ENCODE results near the gene TAF1B.

The TAF1B gene

DNA sequence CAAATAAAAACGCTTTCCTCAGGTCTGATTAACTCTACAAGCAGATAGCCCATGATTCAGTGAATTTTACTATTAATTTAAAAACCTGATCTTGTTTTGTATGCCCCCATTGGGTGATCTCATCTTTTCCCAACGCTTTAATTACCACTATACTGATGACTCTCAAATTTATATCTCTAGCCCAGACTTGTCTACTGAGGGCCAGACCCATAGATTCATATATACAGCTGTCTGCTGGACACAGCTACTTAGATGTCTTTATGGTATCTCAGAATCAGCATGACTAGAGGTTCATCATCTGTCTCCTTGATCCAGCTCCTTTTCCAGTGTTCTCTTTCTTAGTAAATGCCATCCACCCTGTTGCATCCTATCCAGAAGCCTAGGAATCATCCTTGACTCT is 33.8 kb downstream of the TAF1B start:
- Mint-ChIP-seq H3K4me1 (ENCODE audit: low read depth) (peaks cover 2% of the 10 kb centered on the region), H3K4me3 (no peak overlapping the region), H3K27me3 (no peaks in the 10 kb centered on the region), H3K36me3 (ENCODE audit: low read depth) (peaks cover 68% of the 10 kb centered on the region), H3K9me3 (no peaks in the 10 kb centered on the region), H3K27ac (no peak overlapping the region)
- no peak for DNase-seq

DNA sequence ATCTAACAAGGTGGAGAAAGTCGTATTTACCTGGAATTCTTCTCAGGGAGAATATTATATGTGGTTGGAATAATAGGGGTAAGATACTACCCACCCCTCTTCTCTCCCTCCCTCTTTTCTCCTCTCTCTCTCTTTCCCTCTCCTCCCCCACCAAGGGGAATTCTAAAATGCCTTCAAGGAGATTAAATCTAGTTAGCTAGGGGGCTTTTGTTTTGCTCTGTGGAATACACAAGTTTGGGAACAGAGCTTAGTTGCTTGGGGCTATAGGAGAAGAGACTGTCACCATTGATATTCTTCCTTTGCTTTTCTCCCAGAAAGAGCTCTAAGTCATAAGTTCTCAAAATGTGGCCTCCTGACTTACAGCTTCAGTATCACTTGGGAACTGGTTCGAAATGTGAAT is 34.5 kb downstream of the TAF1B start:
- DNase-seq: no peak
- no peaks in the 10 kb centered on the region for H3K27me3 Mint-ChIP-seq
- peaks cover 68% of the 10 kb centered on the region for H3K36me3 Mint-ChIP-seq (ENCODE audit: low read depth)
- H3K9me3 Mint-ChIP-seq: no peaks in the 10 kb centered on the region
- no peak overlapping the region for H3K27ac Mint-ChIP-seq
- peaks cover 2% of the 10 kb centered on the region for H3K4me1 Mint-ChIP-seq (ENCODE audit: low read depth)
- H3K4me3 Mint-ChIP-seq: no peak overlapping the region

DNA sequence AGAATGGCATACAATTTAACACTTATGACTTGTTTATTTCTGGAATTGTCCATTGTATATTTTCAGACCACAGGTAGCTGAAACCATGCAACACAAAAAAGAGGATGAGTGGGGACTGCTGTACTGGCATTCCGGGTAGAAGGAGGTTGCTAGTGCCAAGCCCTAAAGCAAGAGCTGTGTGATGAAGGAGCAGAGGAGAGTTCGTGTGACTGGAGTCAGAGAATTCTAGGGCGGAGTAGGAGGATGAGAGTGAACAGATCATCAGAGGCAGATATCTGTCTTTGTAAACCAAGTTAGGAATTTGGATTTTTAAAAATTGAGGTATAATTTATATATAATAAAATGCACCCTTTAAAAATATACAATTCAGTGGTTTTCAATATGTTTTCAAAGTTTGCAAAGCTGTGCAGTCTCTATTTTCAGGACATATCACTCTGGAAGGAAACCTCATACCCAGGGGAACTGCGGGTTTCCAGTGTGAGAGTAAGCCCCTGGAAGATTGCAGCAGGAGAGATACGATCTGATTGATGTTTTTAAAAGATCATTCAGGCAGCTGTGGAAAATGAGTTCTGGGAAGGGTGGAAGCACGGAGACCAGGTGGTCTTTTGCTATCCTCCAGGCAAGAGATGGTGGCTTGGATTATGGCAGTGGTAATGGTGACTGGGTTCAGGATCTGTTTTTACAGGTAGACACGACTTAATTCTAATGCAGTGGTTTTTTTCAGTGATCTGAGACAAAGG is 36.4 kb downstream of the TAF1B start:
- Mint-ChIP-seq H3K4me3 (no peak overlapping the region), H3K27ac (no peak overlapping the region), H3K9me3 (no peaks in the 10 kb centered on the region), H3K4me1 (ENCODE audit: low read depth) (peaks cover under 1% of the 10 kb centered on the region), H3K36me3 (ENCODE audit: low read depth) (peaks cover 67% of the 10 kb centered on the region), H3K27me3 (no peaks in the 10 kb centered on the region)
- DNase-seq: no peak

DNA sequence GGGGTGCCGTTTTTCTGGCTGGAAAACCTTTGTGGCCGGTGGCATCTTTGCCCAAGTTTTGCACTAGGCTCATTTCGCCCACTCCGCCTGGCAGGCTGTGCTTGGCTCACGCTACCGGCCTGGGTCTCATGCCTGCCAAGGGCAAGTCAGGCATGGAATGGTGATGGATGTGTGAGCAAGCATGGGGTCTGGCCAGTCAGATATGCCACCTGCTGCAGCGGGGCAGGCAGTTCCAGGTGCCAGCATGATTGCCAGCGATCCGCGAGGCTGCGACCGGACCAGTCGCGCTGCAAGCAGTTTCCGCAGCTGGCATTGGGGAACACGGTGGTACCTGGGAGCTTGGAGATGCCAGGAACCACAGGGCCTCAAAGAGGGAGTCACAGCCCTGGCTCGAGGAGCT is 40.6 kb downstream of the TAF1B start:
- Mint-ChIP-seq H3K27me3 (no peaks in the 10 kb centered on the region), H3K4me1 (ENCODE audit: low read depth) (peaks cover 8% of the 10 kb centered on the region), H3K9me3 (peaks cover 12% of the 10 kb centered on the region), H3K36me3 (ENCODE audit: low read depth) (peaks cover 78% of the 10 kb centered on the region), H3K4me3 (no peak overlapping the region), H3K27ac (no peak overlapping the region)
- no peak for DNase-seq

DNA sequence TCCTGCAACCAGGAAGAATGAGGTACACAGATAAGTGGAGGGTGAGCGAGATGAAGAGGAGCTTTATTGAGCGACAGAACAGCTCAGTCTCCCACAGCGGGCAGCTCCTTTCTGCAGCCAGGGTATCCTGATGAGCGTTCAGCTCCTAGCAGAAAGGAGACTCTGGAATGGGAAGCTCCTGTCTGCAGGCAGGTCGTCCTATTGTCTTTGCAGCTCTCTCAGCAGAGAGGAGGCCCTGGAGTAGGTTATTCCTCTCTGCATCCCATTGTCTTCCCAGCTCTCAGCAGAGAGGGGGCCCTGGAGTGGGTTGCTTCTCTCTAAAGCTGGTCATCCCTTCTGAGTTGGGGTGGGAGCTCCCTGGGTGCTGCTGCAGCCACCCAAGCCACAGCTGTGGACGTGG is 41.2 kb downstream of the TAF1B start:
- no peak for DNase-seq
- no peak overlapping the region for H3K27ac Mint-ChIP-seq
- peaks cover 11% of the 10 kb centered on the region for H3K4me1 Mint-ChIP-seq (ENCODE audit: low read depth)
- peaks cover 79% of the 10 kb centered on the region for H3K36me3 Mint-ChIP-seq (ENCODE audit: low read depth)
- no peaks in the 10 kb centered on the region for H3K27me3 Mint-ChIP-seq
- H3K9me3 Mint-ChIP-seq: peaks cover 12% of the 10 kb centered on the region
- H3K4me3 Mint-ChIP-seq: no peak overlapping the region

DNA sequence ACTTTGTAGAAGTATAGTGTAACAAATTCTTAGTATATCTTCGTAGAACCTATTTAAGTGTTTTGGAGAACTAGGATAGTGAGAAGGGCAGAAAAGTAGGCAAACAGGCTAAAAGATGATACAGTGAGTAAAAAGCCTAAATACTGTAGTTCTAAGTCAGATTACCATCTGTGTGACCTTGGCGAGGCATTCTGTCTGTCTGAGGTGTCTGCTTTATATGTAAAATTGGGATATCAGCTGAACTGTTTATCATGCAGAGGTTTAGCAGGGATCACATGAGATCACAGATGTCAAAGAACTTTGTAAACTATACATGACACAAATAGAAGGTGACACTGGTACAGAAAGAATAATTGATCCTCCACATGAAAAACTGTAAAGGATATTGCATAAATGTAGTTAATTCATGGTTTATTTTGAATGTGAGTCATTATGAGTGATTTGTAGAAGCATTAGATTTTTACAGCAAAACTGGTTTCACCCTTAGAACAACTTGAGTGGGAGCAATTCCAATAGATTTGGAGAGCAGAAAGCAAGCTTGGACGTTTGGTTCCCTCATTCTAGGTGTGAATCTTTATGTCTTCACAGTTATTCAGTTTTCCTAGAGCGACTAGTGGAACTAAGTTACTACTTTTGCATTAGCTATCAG is 41.9 kb downstream of the TAF1B start:
- DNase-seq: no peak
- Mint-ChIP-seq H3K4me3 (no peak overlapping the region), H3K4me1 (ENCODE audit: low read depth) (peaks cover 15% of the 10 kb centered on the region), H3K27me3 (no peaks in the 10 kb centered on the region), H3K27ac (no peak overlapping the region), H3K36me3 (ENCODE audit: low read depth) (peaks cover 80% of the 10 kb centered on the region), H3K9me3 (peaks cover 12% of the 10 kb centered on the region)

DNA sequence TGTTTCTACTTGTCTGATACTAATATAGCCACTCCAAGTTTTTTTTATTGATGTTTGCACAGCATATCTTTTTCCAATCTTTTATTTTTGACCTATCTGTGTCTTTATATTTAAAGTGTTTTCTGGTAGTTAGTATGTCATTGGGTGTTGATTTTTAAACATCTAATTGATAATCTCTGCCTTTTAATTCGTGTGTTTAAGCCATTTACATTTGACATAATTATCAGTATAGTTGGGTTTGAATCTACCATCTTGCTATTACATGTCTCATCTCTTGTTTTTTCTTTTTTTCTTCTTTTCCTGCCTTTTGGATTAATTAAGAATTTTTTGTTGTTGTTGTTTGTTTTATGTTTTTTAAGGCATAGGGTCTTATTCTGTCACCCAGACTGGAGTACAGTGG is 44.2 kb downstream of the TAF1B start:
- Mint-ChIP-seq H3K36me3 (ENCODE audit: low read depth) (peaks cover 80% of the 10 kb centered on the region), H3K27ac (no peak overlapping the region)

DNA sequence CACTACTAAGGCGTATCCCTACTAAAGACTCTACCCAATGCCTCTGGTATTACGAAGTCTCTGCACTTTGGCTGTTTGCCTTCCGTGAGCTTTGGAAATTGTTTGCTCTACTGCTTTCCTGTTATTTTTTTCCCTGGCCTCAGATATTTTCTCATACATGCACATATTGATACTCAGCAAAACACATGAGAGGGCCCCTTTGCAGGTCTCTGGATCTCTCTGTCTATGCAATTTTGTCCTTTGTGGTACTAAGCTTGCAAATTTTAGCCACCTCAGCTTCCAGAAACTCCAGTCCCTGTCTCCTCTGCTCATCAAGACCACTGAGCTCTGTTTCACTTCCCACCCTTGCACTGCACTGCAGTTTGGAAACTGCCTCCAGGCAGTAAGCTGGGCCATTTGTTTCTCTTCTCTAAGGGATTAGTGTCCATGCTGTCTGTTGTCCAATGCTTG is 46.6 kb downstream of the TAF1B start:
- H3K27ac Mint-ChIP-seq: no peak overlapping the region
- peaks cover 70% of the 10 kb centered on the region for H3K36me3 Mint-ChIP-seq (ENCODE audit: low read depth)
- peaks cover 17% of the 10 kb centered on the region for H3K4me1 Mint-ChIP-seq (ENCODE audit: low read depth)
- H3K9me3 Mint-ChIP-seq: peaks cover 12% of the 10 kb centered on the region
- no peak for DNase-seq
- H3K4me3 Mint-ChIP-seq: no peak overlapping the region
- H3K27me3 Mint-ChIP-seq: no peaks in the 10 kb centered on the region

More for the DNA sequence above, 44.2 kb downstream of the TAF1B start:
- peaks cover 12% of the 10 kb centered on the region for H3K9me3 Mint-ChIP-seq
- H3K4me1 Mint-ChIP-seq (ENCODE audit: low read depth): peaks cover 15% of the 10 kb centered on the region
- DNase-seq: no peak
- H3K4me3 Mint-ChIP-seq: no peak overlapping the region
- H3K27me3 Mint-ChIP-seq: no peaks in the 10 kb centered on the region

DNA sequence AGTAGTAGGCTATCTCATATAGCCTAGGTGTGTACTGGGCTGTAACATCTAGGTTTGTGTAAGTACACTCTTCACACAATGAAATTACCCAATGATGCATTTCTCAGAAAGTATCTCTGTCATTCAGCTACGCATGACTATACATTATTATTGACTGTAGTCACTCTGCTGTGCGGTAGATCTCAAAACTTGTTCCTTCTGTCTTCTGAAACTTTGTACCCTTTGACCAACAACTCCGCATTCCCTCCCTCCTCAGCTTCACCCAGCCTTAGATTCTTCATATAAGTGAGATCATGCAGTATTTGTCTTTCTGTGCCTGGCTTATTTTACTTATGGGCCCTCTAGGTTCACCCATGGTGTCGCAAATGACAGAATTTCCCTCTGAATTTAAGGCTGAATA is 49.0 kb downstream of the TAF1B start:
- H3K4me3 Mint-ChIP-seq: no peak overlapping the region
- no peaks in the 10 kb centered on the region for H3K27me3 Mint-ChIP-seq
- H3K9me3 Mint-ChIP-seq: peaks cover 7% of the 10 kb centered on the region
- H3K4me1 Mint-ChIP-seq (ENCODE audit: low read depth): peaks cover 27% of the 10 kb centered on the region
- no peak for DNase-seq
- no peak overlapping the region for H3K27ac Mint-ChIP-seq
- H3K36me3 Mint-ChIP-seq (ENCODE audit: low read depth): peaks cover 51% of the 10 kb centered on the region

DNA sequence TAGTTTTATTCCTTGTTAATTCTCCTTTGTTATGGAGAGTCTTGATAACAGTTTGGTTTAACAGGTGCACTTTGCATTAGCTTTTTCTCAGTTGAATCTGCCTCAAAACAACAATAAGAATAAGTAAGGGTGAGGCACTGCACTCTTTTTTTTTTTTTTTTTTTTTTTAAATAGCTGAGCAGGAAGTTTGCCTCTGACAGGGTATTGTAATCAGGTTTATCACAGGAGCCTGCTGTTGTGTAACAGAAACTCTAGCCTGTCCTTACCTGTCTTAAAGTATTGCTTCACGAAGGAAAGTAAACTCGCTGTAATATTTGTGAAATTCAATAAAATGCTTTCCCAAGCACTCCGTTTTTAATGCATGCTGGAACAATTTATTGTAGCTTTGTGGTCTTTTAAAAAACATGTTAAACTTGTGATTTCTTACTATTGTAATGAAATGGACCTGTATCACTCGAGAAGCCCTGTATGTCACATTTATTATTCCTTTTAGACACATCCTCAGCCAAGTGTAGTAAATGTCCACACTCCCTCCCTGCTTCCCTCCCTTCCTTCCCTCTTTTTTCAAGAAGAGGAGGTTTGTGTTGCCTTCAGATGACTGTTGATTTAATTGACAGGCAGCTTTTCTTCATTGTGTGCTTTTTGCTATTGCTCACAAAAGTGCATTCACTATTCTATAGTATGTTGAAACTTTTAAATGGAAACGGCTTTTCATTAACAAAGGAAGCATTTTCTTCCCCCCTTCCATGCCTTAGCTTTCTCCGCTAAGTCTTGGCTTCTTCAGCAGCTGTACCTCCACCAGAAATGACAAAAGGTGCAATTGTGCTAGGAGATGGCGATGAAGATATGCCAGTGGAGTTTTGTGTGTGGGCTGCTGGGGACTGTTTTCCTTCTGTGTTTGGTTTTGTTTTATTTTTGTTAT is 52.7 kb downstream of the TAF1B start:
- Mint-ChIP-seq H3K27me3 (no peaks in the 10 kb centered on the region), H3K36me3 (ENCODE audit: low read depth) (peaks cover 28% of the 10 kb centered on the region), H3K4me3 (no peak overlapping the region), H3K4me1 (ENCODE audit: low read depth) (peaks cover 29% of the 10 kb centered on the region), H3K9me3 (no peaks in the 10 kb centered on the region), H3K27ac (no peak overlapping the region)
- no peak for DNase-seq

DNA sequence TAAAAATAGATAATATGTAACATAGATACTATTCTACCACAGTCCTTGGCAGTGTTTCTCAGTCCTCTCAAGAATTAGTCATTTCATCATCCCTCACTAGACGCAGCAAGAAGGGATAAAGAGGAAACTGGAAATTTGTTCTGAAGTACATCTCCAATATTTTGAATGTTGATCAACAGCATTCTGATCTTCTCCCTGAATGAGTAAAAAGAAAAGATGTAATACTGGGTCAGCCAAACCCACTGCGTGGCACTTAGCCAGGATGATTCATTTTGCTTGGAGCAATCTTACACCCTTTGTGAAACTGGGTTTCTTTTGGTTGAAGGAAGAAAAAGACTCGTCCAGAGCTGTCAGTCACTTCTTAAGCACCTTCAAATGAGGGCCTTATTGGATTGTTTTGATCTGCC is 54.1 kb downstream of the TAF1B start:
- Mint-ChIP-seq H3K27ac (peak overlapping the region; percentile 31), H3K4me1 (ENCODE audit: low read depth) (peaks cover 29% of the 10 kb centered on the region), H3K4me3 (no peak overlapping the region), H3K27me3 (no peaks in the 10 kb centered on the region), H3K9me3 (no peaks in the 10 kb centered on the region), H3K36me3 (ENCODE audit: low read depth) (peaks cover 24% of the 10 kb centered on the region)
- DNase-seq: peak; percentile 50

DNA sequence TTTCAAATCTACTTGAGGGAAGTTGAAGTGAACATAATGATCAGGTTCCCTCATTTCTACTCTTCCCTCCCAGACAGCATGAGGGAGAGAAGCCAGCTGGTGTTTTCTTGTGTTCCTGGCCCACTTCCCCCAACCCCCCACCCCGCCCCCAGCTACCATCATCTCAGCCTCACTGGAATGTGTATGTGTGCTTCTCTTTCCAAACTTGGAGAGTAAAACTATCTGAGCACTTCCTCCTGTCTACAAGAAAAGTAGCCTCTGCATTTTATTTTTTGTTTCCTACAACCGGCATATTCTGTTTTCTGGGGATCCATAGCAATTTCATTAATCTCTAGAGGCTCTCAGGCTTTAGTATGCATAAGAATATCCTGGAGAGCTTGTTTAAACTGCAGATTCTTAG is 54.6 kb downstream of the TAF1B start:
- Mint-ChIP-seq H3K36me3 (ENCODE audit: low read depth) (peaks cover 21% of the 10 kb centered on the region), H3K9me3 (no peaks in the 10 kb centered on the region), H3K27ac (peak overlapping the region; percentile 47), H3K4me1 (ENCODE audit: low read depth) (peaks cover 29% of the 10 kb centered on the region), H3K27me3 (no peaks in the 10 kb centered on the region), H3K4me3 (no peak overlapping the region)
- DNase-seq: no peak

DNA sequence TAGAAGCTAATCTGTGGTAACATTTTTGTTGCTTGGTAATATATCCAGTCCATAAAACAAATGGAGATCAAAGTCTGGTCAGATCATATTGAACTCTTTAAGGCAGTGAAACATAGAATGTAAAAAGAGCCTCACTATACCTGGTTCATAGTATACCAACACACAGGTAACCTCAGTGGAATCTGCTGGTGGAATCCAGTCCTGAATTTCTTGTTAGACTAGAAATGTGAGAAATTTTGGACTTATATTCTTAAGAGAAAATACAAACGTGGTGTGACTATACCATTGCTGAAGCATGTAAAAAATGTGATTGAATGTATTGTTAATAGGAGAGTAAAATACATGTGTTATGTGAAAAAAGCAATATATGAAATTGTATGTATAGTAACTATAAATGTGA is 62.1 kb downstream of the TAF1B start:
- DNase-seq: no peak
- Mint-ChIP-seq H3K4me3 (no peak overlapping the region), H3K9me3 (no peaks in the 10 kb centered on the region), H3K27ac (no peak overlapping the region), H3K36me3 (ENCODE audit: low read depth) (peaks cover 39% of the 10 kb centered on the region), H3K4me1 (ENCODE audit: low read depth) (peaks cover 4% of the 10 kb centered on the region), H3K27me3 (no peaks in the 10 kb centered on the region)

DNA sequence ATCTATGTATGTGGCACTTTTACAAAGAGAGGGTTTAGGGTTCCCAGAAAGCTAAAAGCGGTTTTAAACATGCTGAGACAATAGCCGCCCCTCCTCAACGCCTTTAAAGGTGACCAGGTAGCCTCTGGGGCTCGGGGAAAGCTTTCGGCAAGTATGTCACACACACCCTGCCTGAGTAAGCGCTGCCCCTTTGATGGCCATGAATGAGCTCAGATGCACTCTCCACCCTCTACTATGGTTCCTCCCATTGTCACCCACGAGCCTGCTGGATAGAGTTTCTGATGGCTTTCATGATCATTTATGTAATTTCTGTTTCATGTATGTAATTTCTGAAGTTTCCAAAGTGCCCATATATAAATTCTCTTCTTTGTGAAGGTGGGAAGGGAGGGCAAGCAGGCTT is 64.1 kb downstream of the TAF1B start:
- no peak overlapping the region for H3K4me3 Mint-ChIP-seq
- no peaks in the 10 kb centered on the region for H3K27me3 Mint-ChIP-seq
- H3K27ac Mint-ChIP-seq: no peak overlapping the region

More for the DNA sequence above, 64.1 kb downstream of the TAF1B start:
- H3K4me1 Mint-ChIP-seq (ENCODE audit: low read depth): peaks cover 4% of the 10 kb centered on the region
- peaks cover 55% of the 10 kb centered on the region for H3K36me3 Mint-ChIP-seq (ENCODE audit: low read depth)
- no peak for DNase-seq
- H3K9me3 Mint-ChIP-seq: no peaks in the 10 kb centered on the region
